Motor neuron (in vitro differentiated cells): ENCODE measurements around the gene RAPGEF3. TPM values are rescaled to one million over a fixed set of nuclear protein-coding genes. Genes with fewer than 3 reads are reported as not detected.

Experiments used
- ATAC-seq, 8 experiments: fragments of 200-7000 bp; cut with Tn5 transposase; replicated peaks in 6 of 8; 2 replicates each; pipeline ENCODE4 v1.8.0; 2021; ENCODE audit warnings: mild to moderate bottlenecking in 8 of 8, moderate library complexity in 8 of 8
- H3K27ac ChIP-seq, 2 donors: fragments of 250-450 bp; sonication (Bioruptor Pico); 2 replicates each; pipeline ENCODE4 v1.9.0; 2021; ENCODE audit warnings: antibody characterized with exemption in 2 of 2, mild to moderate bottlenecking in 2 of 2, moderate library complexity in 1 of 2
- H3K4me1 ChIP-seq, 2 donors: fragments of 250-450 bp; sonication (Bioruptor Pico); replicated peaks in 1 of 2; 2 replicates each; pipeline ENCODE4 v1.6.1; 2021; ENCODE audit warnings: antibody characterized with exemption in 2 of 2, mild to moderate bottlenecking in 2 of 2, moderate library complexity in 1 of 2
- H3K4me3 ChIP-seq, 5 donors: fragments of 250-450 bp; sonication (Bioruptor Pico); 2 replicates each; pipeline ENCODE4 v1.9.0; 2021; ENCODE audit warnings: antibody characterized with exemption in 5 of 5, mild to moderate bottlenecking in 5 of 5, moderate library complexity in 4 of 5
- WGBS, 10 experiments: fragments of 450-650 bp; shearing (Covaris generic); methylation state at CpG; one replicate each; pipeline ENCODE4 v1.0.0; 2022; 5-methylcytosine and 5-hydroxymethylcytosine counted together
- in situ Hi-C, 9 experiments: fragments of 400-800 bp; cut with MboI; loops; one replicate each; pipeline ENCODE4 v1.15.0; 2021; ENCODE audit warnings: low sequenced_read_pairs in 9 of 9, low pct_unique_long_range_greater_than_20kb in 2 of 9; ENCODE audit not compliant: unreplicated experiment in 9 of 9
- total RNA-seq, 8 experiments: library from RNA; unstranded; fragments of 300-600 nt; gene quantifications; 2 replicates each; pipeline versions ENCODE4 v1.2.3 to v1.2.4, GENCODE V29; 2022

The RAPGEF3 gene
- total RNA-seq, 8 experiments from 2014 or later, result 0.87 to 21.8 (median 4.9) TPM

- 67 to 96% (median 90%) methylated on average over 1 to 6 of the region's 14 CpGs; no CpG with 5 or more reads in 4 of the 10 experiments for WGBS, 10 experiments
- peak in 1 of 8 experiments; percentile 47 for ATAC-seq
- Histone ChIP-seq H3K4me3 (no peak overlapping the region), H3K4me1 (no peaks in the 10 kb centered on the region), H3K27ac (no peak overlapping the region)
- in situ Hi-C loops, result no loop called here
Measured at GRCh38 chr12:47787596-47788319, 29.1 kb upstream of the RAPGEF3 start.

- no peak overlapping the region for H3K4me3 ChIP-seq
- no peak for ATAC-seq
- H3K27ac ChIP-seq, result no peak overlapping the region
- H3K4me1 ChIP-seq, result no peaks in the 10 kb centered on the region
- 83 to 100% (median 100%) methylated on average over 1 to 5 of the region's 10 CpGs; no CpG with 5 or more reads in 6 of the 10 experiments for WGBS, 10 experiments
- in situ Hi-C loops, result no loop called here
Measured at GRCh38 chr12:47786662-47787280, 28.1 kb upstream of the RAPGEF3 start.

- H3K4me1 ChIP-seq, result no peaks in the 10 kb centered on the region
- no peak for ATAC-seq
- H3K27ac ChIP-seq, result no peak overlapping the region
- no peak overlapping the region for H3K4me3 ChIP-seq
- WGBS, 10 experiments, result 60 to 100% (median 95%) methylated on average over 1 to 4 of the region's 11 CpGs; no CpG with 5 or more reads in 2 of the 10 experiments
- in situ Hi-C loops, result no loop called here
Measured at GRCh38 chr12:47785887-47786661, 27.4 kb upstream of the RAPGEF3 start.

GRCh38 chr12:47785036-47785886 lies 26.6 kb upstream of the RAPGEF3 start:
- WGBS, 10 experiments, result 100% methylated on average over 2 of the region's 15 CpGs; no CpG with 5 or more reads in 7 of the 10 experiments
- in situ Hi-C loops, result no loop called here

GRCh38 chr12:47783821-47784819 lies 25.4 kb upstream of the RAPGEF3 start:
- H3K4me3 ChIP-seq, result no peak overlapping the region
- peaks cover 0 to under 1% of the 10 kb centered on the region in 2 donors for H3K4me1 ChIP-seq
- ATAC-seq, result no peak
- in situ Hi-C loops, result no loop called here
- WGBS, 10 experiments, result 73 to 100% (median 100%) methylated on average over 1 to 6 of the region's 20 CpGs; no CpG with 5 or more reads in 3 of the 10 experiments
- H3K27ac ChIP-seq, result no peak overlapping the region

More at GRCh38 chr12:47785036-47785886, 26.6 kb upstream of the RAPGEF3 start:
- Histone ChIP-seq H3K4me1 (no peaks in the 10 kb centered on the region), H3K4me3 (no peak overlapping the region), H3K27ac (no peak overlapping the region)
- ATAC-seq, result no peak

GRCh38 chr12:47783024-47783755 lies 24.5 kb upstream of the RAPGEF3 start:
- in situ Hi-C loops, result no loop called here
- no peak overlapping the region for H3K27ac ChIP-seq

GRCh38 chr12:47782372-47782770 lies 23.7 kb upstream of the RAPGEF3 start:
- in situ Hi-C loops, result no loop called here
- no peak for ATAC-seq
- WGBS, 10 experiments, result 83 to 100% (median 89%) methylated on average over 1 to 4 of the region's 8 CpGs; no CpG with 5 or more reads in 6 of the 10 experiments
- Histone ChIP-seq H3K4me3 (no peak overlapping the region), H3K27ac (no peak overlapping the region), H3K4me1 (peaks cover 0 to 5% of the 10 kb centered on the region in 2 donors)

More at GRCh38 chr12:47783024-47783755, 24.5 kb upstream of the RAPGEF3 start:
- H3K4me3 ChIP-seq, result no peak overlapping the region
- peaks cover 0 to 5% of the 10 kb centered on the region in 2 donors for H3K4me1 ChIP-seq
- WGBS, 10 experiments, result 70 to 93% (median 92%) methylated on average over 2 to 5 of the region's 17 CpGs; no CpG with 5 or more reads in 6 of the 10 experiments
- ATAC-seq, result no peak

GRCh38 chr12:47781479-47782371 lies 23.0 kb upstream of the RAPGEF3 start:
- peaks cover 0 to 5% of the 10 kb centered on the region in 2 donors for H3K4me1 ChIP-seq
- ATAC-seq, result peak in 2 of 8 experiments; percentile 8 to 41
- 59 to 97% (median 81%) methylated on average over 1 to 9 of the region's 13 CpGs; no CpG with 5 or more reads in 2 of the 10 experiments for WGBS, 10 experiments
- in situ Hi-C loops, result no loop called here
- H3K27ac ChIP-seq, result no peak overlapping the region
- no peak overlapping the region for H3K4me3 ChIP-seq

GRCh38 chr12:47779943-47780504 lies 21.3 kb upstream of the RAPGEF3 start:
- H3K27ac ChIP-seq, result no peak overlapping the region

More at GRCh38 chr12:47779943-47780504, 21.3 kb upstream of the RAPGEF3 start:
- Histone ChIP-seq H3K4me3 (no peak overlapping the region), H3K4me1 (peaks cover 0 to 5% of the 10 kb centered on the region in 2 donors)
- 39 to 100% (median 60%) methylated on average over 1 to 8 of the region's 11 CpGs; no CpG with 5 or more reads in 5 of the 10 experiments for WGBS, 10 experiments
- ATAC-seq, result no peak
- in situ Hi-C loops, result loop anchor here in 2 of 9 experiments (10.0 kb wide), 1 partner anchor 65 kb away; no protein-coding TSS in a partner anchor
